Liver (tissue), 9 donors: ENCODE results near the gene PVALEF. TPM values are rescaled to one million over a fixed set of nuclear protein-coding genes. Genes with fewer than 3 reads are reported as not detected.

ENCODE experiments used
- DNase-seq: peaks from one replicate; pipeline ENCODE4 v3.0.0-alpha.2; 2017; ENCODE audit warnings: low spot score
- H3K27ac ChIP-seq, 2 donors: one replicate each; pipeline ENCODE4 v1.7.0; 2013; ENCODE audit warnings: inconsistent platforms in 2 of 2, low read length in 2 of 2, control low read depth in 1 of 2, low read depth in 1 of 2, mild to moderate bottlenecking in 1 of 2
- H3K27me3 ChIP-seq, 4 donors: one replicate each; pipeline versions ENCODE4 v1.6.1 to v1.7.0; 2013; ENCODE audit warnings: low read length in 3 of 4, inconsistent platforms in 1 of 4, mild to moderate bottlenecking in 1 of 4, moderate library complexity in 1 of 4; ENCODE audit not compliant: control insufficient read depth in 4 of 4, insufficient read depth in 4 of 4
- H3K36me3 ChIP-seq, 4 donors: one replicate each; pipeline versions ENCODE4 v1.6.1 to v1.7.0; 2013; ENCODE audit warnings: low read length in 3 of 4, mild to moderate bottlenecking in 3 of 4, low read depth in 1 of 4, moderate library complexity in 1 of 4; ENCODE audit not compliant: control insufficient read depth in 4 of 4, insufficient read depth in 3 of 4
- H3K4me1 ChIP-seq, 4 donors: one replicate each; pipeline versions ENCODE4 v1.6.1 to v1.7.0; 2013; ENCODE audit warnings: low read length in 3 of 4, mild to moderate bottlenecking in 3 of 4, moderate library complexity in 1 of 4; ENCODE audit not compliant: control insufficient read depth in 4 of 4, insufficient read depth in 4 of 4
- H3K4me3 ChIP-seq, 3 donors: one replicate each; pipeline versions ENCODE4 v1.6.1 to v1.7.0; 2013; ENCODE audit warnings: low read length in 3 of 3, control low read depth in 1 of 3, low read depth in 1 of 3, mild to moderate bottlenecking in 1 of 3
- H3K9ac ChIP-seq, 2 donors: one replicate each; pipeline ENCODE4 v1.7.0; 2013; ENCODE audit warnings: low read length in 2 of 2, mild to moderate bottlenecking in 2 of 2, moderate library complexity in 2 of 2, control low read depth in 1 of 2, low read depth in 1 of 2
- H3K9me3 ChIP-seq, 4 donors: one replicate each; pipeline versions ENCODE4 v1.6.1 to v1.7.0; 2013; ENCODE audit warnings: low read length in 3 of 4; ENCODE audit not compliant: control insufficient read depth in 4 of 4
- CTCF ChIP-seq: fragments of 150-350 bp; IDR thresholded peaks from 2 replicates; pipeline ENCODE4 v1.5.1; 2017; ENCODE audit warnings: improper control_type of control experiment, low read depth, low read length; ENCODE audit not compliant: missing input control
- EGR1 ChIP-seq, 2 donors: IDR thresholded peaks; 2 replicates each; pipeline ENCODE4 v1.6.1; 2016 to 2018; ENCODE audit warnings: antibody characterized with exemption in 2 of 2, low read depth in 2 of 2
- FOXA1 ChIP-seq: IDR thresholded peaks from 2 replicates; pipeline ENCODE4 v1.6.1; 2016; ENCODE audit warnings: antibody characterized with exemption
- FOXA2 ChIP-seq: IDR thresholded peaks from 2 replicates; pipeline ENCODE4 v1.6.1; 2016; ENCODE audit warnings: antibody characterized with exemption
- MAX ChIP-seq: IDR thresholded peaks from 2 replicates; pipeline ENCODE4 v1.6.1; 2016; ENCODE audit warnings: antibody characterized with exemption
- NR2F2 ChIP-seq: IDR thresholded peaks from 2 replicates; pipeline ENCODE4 v1.6.1; 2016; ENCODE audit warnings: antibody characterized with exemption
- REST ChIP-seq: IDR thresholded peaks from 2 replicates; pipeline ENCODE4 v1.6.1; 2016; ENCODE audit warnings: antibody characterized with exemption, mild to moderate bottlenecking
- RXRA ChIP-seq, 2 donors: IDR thresholded peaks; 2 replicates each; pipeline ENCODE4 v1.6.1; 2017 to 2018; ENCODE audit warnings: antibody characterized with exemption in 2 of 2, mild to moderate bottlenecking in 1 of 2
- TAF1 ChIP-seq: conservative IDR thresholded peaks from 2 replicates; pipeline ENCODE4 v1.6.1; 2016; ENCODE audit warnings: antibody characterized with exemption, mild to moderate bottlenecking
- YY1 ChIP-seq: IDR thresholded peaks from 2 replicates; pipeline ENCODE4 v1.6.1; 2016; ENCODE audit warnings: antibody characterized with exemption, mild to moderate bottlenecking
- ZBTB33 ChIP-seq: IDR thresholded peaks from 2 replicates; pipeline ENCODE4 v1.6.1; 2016; ENCODE audit warnings: antibody characterized with exemption
- WGBS: extraction: QIAGEN DNeasy Blood & Tissue Kit; methylation state at CpG from one replicate; pipeline ENCODE4 v1.1.7; 2013; 5-methylcytosine and 5-hydroxymethylcytosine counted together
- polyA plus RNA-seq, 2 donors: library from polyadenylated mRNA; stranded (reverse) in 1 of 2; unstranded in 1 of 2; fragments of 200-250 nt in 1 of 2; fragments of >200 nt in 1 of 2; fragmentation: Nextera tagmentation in 1 of 2; extraction: Ambion mirVana in 1 of 2; gene quantifications; one replicate each; pipeline versions ENCODE4 v1.2.1 to v1.2.3, GENCODE V29; 2013 to 2015
- total RNA-seq, 2 donors: library from RNA; depleted of rRNA; stranded (reverse); fragments of >200 nt; gene quantifications; one replicate each; pipeline ENCODE4 v1.2.3, GENCODE V29; 2014
- donor health status: healthy.
- donor health status: healthy.
- donor health status: healthy.
- donor health status: healthy.
- donor health status: healthy.

PVALEF gene
- total and polyA plus RNA-seq, 4 donors, result not detected

- no peaks in the 10 kb centered on the region for H3K4me1 ChIP-seq
- H3K27me3 ChIP-seq, result no peaks in the 10 kb centered on the region
- TF ChIP-seq FOXA2 (no peak), EGR1 (IDR thresholded peaks at IDR 0.05; ENCODE audit: low read depth in 2 of 2) (no peak), REST (no peak), TAF1 (no peak)
- H3K9ac ChIP-seq, result no peak overlapping the region
- no peak overlapping the region for H3K4me3 ChIP-seq
- no peaks in the 10 kb centered on the region for H3K9me3 ChIP-seq
- H3K36me3 ChIP-seq, result no peaks in the 10 kb centered on the region
- no peak overlapping the region for H3K27ac ChIP-seq
- DNase-seq, result no peak
- 97% methylated on average over 20 of the region's 20 CpGs for WGBS
Measured at GRCh38 chr17:81203136-81203535, 37.8 kb downstream of the PVALEF start.

- H3K9me3 ChIP-seq, result no peaks in the 10 kb centered on the region
- TF ChIP-seq CTCF (no peak), TAF1 (no peak), RXRA (IDR thresholded peaks at IDR 0.05) (no peak), FOXA1 (no peak), NR2F2 (no peak), EGR1 (IDR thresholded peaks at IDR 0.05; ENCODE audit: low read depth in 2 of 2) (no peak)
- H3K9ac ChIP-seq, result no peak overlapping the region
- WGBS, result 83% methylated on average over 10 of the region's 10 CpGs
- no peaks in the 10 kb centered on the region for H3K4me1 ChIP-seq
- DNase-seq, result no peak
- no peaks in the 10 kb centered on the region for H3K27me3 ChIP-seq
- no peak overlapping the region for H3K27ac ChIP-seq
- no peaks in the 10 kb centered on the region for H3K36me3 ChIP-seq
- H3K4me3 ChIP-seq, result no peak overlapping the region
Measured at GRCh38 chr17:81204578-81204977, 39.3 kb downstream of the PVALEF start.

DNA sequence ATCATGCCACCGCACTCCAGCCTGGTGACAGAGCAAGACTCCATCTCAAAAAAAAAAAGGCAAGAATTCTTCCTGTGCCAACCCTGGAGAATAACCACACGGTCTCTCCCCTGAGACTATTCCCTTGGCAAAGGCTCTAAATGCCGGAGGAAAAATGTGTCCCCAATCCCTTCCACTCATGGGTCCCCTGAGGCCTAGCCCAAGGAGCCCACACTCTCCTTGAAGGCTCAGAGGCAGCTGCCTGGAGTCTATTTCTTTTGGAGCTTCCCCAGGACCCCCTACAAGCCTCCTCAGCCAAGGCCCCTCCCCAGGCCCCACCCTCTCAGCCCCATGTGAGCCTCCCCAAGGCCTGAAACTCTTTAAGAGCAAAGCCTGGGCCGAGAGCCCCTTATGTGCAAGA, 40.9 kb downstream of the PVALEF start:
- 93% methylated on average over 4 of the region's 4 CpGs for WGBS
- no peak for DNase-seq
- H3K27ac ChIP-seq, result no peak overlapping the region
- TF ChIP-seq REST (no peak), FOXA1 (no peak), ZBTB33 (no peak), FOXA2 (no peak), YY1 (no peak), MAX (no peak), EGR1 (IDR thresholded peaks at IDR 0.05; ENCODE audit: low read depth in 2 of 2) (no peak), TAF1 (no peak)
- H3K4me3 ChIP-seq, result no peak overlapping the region
- no peaks in the 10 kb centered on the region for H3K9me3 ChIP-seq
- H3K4me1 ChIP-seq, result no peaks in the 10 kb centered on the region
- no peaks in the 10 kb centered on the region for H3K27me3 ChIP-seq
- H3K36me3 ChIP-seq, result no peaks in the 10 kb centered on the region
- H3K9ac ChIP-seq, result no peak overlapping the region
